GM23338 (cell line): ENCODE results near the gene ETV5.

Source experiments
- CREB1 ChIP-seq: fragments of 250-450 bp; sonication (Bioruptor Pico); IDR thresholded peaks from 2 replicates; pipeline ENCODE4 v1.5.0; 2020; ENCODE audit warnings: low read depth, mild to moderate bottlenecking, moderate library complexity
- CTCF ChIP-seq, 2 experiments: fragments of 200-600 bp in 1 of 2; sonication (generic) in 1 of 2; conservative IDR thresholded peaks; 2 replicates each; pipeline versions ENCODE4 v1.5.1 to v1.6.1; 2016 to 2017; ENCODE audit warnings: antibody characterized with exemption in 2 of 2, low read depth in 2 of 2, mild to moderate bottlenecking in 2 of 2, moderate library complexity in 1 of 2
- ETS1 ChIP-seq: IDR thresholded peaks from 2 replicates; pipeline ENCODE4 v1.6.1; 2016; ENCODE audit warnings: antibody characterized with exemption
- EZH2 ChIP-seq: fragments of 200-600 bp; sonication (generic); IDR thresholded peaks from one replicate; pipeline ENCODE4 v1.8.0; 2017; ENCODE audit warnings: antibody characterized with exemption, mild to moderate bottlenecking, low read depth; ENCODE audit not compliant: unreplicated experiment
- EZH2phosphoT487 ChIP-seq: fragments of 200-600 bp; sonication (generic); IDR thresholded peaks from one replicate; pipeline ENCODE4 v1.8.1; 2018; ENCODE audit warnings: antibody characterized with exemption; ENCODE audit not compliant: unreplicated experiment
- JUNB ChIP-seq: IDR thresholded peaks from one replicate; pipeline ENCODE4 v1.6.1; 2016; ENCODE audit warnings: antibody characterized with exemption; ENCODE audit not compliant: unreplicated experiment
- POLR2AphosphoS5 ChIP-seq: IDR thresholded peaks from 2 replicates; pipeline ENCODE4 v1.6.1; 2016; ENCODE audit warnings: antibody characterized with exemption, low read depth
- REST ChIP-seq: IDR thresholded peaks from one replicate; pipeline ENCODE4 v1.6.1; 2018; ENCODE audit warnings: antibody characterized with exemption; ENCODE audit not compliant: unreplicated experiment
- ZNF331 ChIP-seq: fragments of 250-450 bp; sonication (Bioruptor Pico); IDR thresholded peaks from 2 replicates; pipeline ENCODE4 v1.5.0; 2020; ENCODE audit warnings: low read depth, mild to moderate bottlenecking, moderate library complexity
- ZNF462 ChIP-seq: fragments of 250-450 bp; sonication (Bioruptor Pico); IDR thresholded peaks from 2 replicates; pipeline ENCODE4 v1.5.0; 2020; ENCODE audit warnings: mild to moderate bottlenecking, moderate library complexity

- TF ChIP-seq POLR2AphosphoS5 (no peak), CTCF (conservative IDR thresholded peaks at IDR 0.05; ENCODE audit: low read depth in 2 of 2) (no peak), REST (no peak), ZNF462 (CRISPR knock-in tag) (no peak), ETS1 (no peak), EZH2phosphoT487 (no peak), JUNB (no peak), EZH2 (no peak), ZNF331 (CRISPR knock-in tag) (no peak), CREB1 (CRISPR knock-in tag) (no peak)
Measured at GRCh38 chr3:185998136-185998535, 110.8 kb downstream of the ETV5 start.
